H1 (cell line): ENCODE data around the gene ACACA. TPM values are rescaled to one million over a fixed set of nuclear protein-coding genes. Genes with fewer than 3 reads are reported as not detected.

Source experiments
- CTCF ChIA-PET: fragments of 300-600 bp; sonication (Branson Sonifier 250); formaldehyde crosslinking; loops from one replicate; lab custom pipeline; 2021; ENCODE audit not compliant: partially characterized antibody; lab: Charles Lee
- POLR2A ChIA-PET: fragments of 300-600 bp; sonication (Branson Sonifier 250); formaldehyde crosslinking; loops from one replicate; lab custom pipeline; 2021; ENCODE audit warnings: inconsistent platforms; ENCODE audit not compliant: partially characterized antibody; lab: Charles Lee
- DNase-seq, 2 experiments: peaks; one replicate each; pipeline versions ENCODE4 v3.0.0 to v3.0.0-alpha.2; 2010 to 2022; ENCODE audit warnings: low spot score in 2 of 2, low read depth in 1 of 2, mixed read lengths in 1 of 2
- FAIRE-seq: peaks from 2 replicates; lab custom pipeline; 2011; peaks lifted over from hg19 to GRCh38; lab: Jason Lieb, UNC
- H2AFZ ChIP-seq: 2 replicates; pipeline ENCODE4 v1.8.1; 2012; ENCODE audit warnings: low read length, inconsistent platforms
- H2AK5ac ChIP-seq: 2 replicates; pipeline ENCODE4 v1.6.1; 2013; ENCODE audit warnings: low read depth, low read length
- H2BK120ac ChIP-seq: replicated peaks from 2 replicates; pipeline ENCODE3; 2013; ENCODE audit warnings: low read depth, low read length, inconsistent platforms
- H2BK12ac ChIP-seq: 2 replicates; pipeline ENCODE4 v1.6.1; 2013; ENCODE audit warnings: low read depth, low read length
- H2BK15ac ChIP-seq: 2 replicates; pipeline ENCODE4 v1.6.1; 2013; ENCODE audit warnings: low read length
- H2BK20ac ChIP-seq: 2 replicates; pipeline ENCODE4 v1.6.1; 2013; ENCODE audit warnings: low read length
- H2BK5ac ChIP-seq: 2 replicates; pipeline ENCODE4 v1.6.1; 2013; ENCODE audit warnings: low read depth, low read length
- H3K14ac ChIP-seq: 2 replicates; pipeline ENCODE4 v1.6.1; 2013; ENCODE audit warnings: inconsistent platforms; ENCODE audit not compliant: insufficient read length
- H3K18ac ChIP-seq: 2 replicates; pipeline ENCODE4 v1.6.1; 2013; ENCODE audit warnings: low read length; ENCODE audit errors: extremely low read depth
- H3K23ac ChIP-seq: 2 replicates; pipeline ENCODE4 v1.6.1; 2013; ENCODE audit warnings: inconsistent platforms; ENCODE audit not compliant: insufficient read length
- H3K23me2 ChIP-seq: 2 replicates; pipeline ENCODE4 v1.6.1; 2013; ENCODE audit warnings: low read depth, low read length
- H3K27ac ChIP-seq: 2 replicates; pipeline ENCODE4 v1.6.1; 2011; ENCODE audit warnings: low read depth, low read length, inconsistent platforms
- H3K27me3 ChIP-seq, 4 experiments: replicated peaks in 1 of 4; 1 replicate in 1 of 4; 2 replicates in 3 of 4; pipeline versions ENCODE4 v1.6.1 to v1.8.1; 2011 to 2013; ENCODE audit warnings: low read length in 3 of 4, mild to moderate bottlenecking in 3 of 4, inconsistent platforms in 2 of 4, mixed read lengths in 2 of 4, moderate library complexity in 1 of 4; ENCODE audit not compliant: control insufficient read depth in 3 of 4, insufficient read depth in 3 of 4; ENCODE audit errors: extremely low read depth in 1 of 4
- H3K36me3 ChIP-seq, 4 experiments: 2 replicates each; pipeline versions ENCODE4 v1.6.1 to v1.8.1; 2011 to 2013; ENCODE audit warnings: mild to moderate bottlenecking in 4 of 4, low read length in 3 of 4, moderate library complexity in 2 of 4, control low read depth in 1 of 4, inconsistent platforms in 1 of 4; ENCODE audit not compliant: insufficient read depth in 4 of 4, control insufficient read depth in 2 of 4
- H3K4ac ChIP-seq: replicated peaks from 2 replicates; pipeline ENCODE3; 2013; ENCODE audit warnings: low read length, low read depth, mixed read lengths, inconsistent platforms; ENCODE audit not compliant: insufficient read length
- H3K4me1 ChIP-seq, 4 experiments: replicated peaks in 1 of 4; 1 replicate in 1 of 4; 2 replicates in 3 of 4; pipeline versions ENCODE4 v1.6.1 to v1.8.1; 2011 to 2013; ENCODE audit warnings: low read length in 3 of 4, inconsistent platforms in 2 of 4, mixed read lengths in 1 of 4; ENCODE audit not compliant: insufficient read depth in 4 of 4, control insufficient read depth in 3 of 4
- H3K4me2 ChIP-seq, 2 experiments: 2 replicates each; pipeline versions ENCODE4 v1.6.1 to v1.8.1; 2011 to 2013; ENCODE audit warnings: low read depth in 2 of 2, low read length in 2 of 2, control low read depth in 1 of 2, inconsistent platforms in 1 of 2, mild to moderate bottlenecking in 1 of 2; ENCODE audit not compliant: insufficient read depth in 1 of 2
- H3K4me3 ChIP-seq, 4 experiments: fragments of 200-600, 300-600 bp in 1 of 4; sonication (generic), shearing (Covaris generic), sonication (Bioruptor Twin) in 1 of 4; 2 replicates each; pipeline versions ENCODE4 v1.5.1 to v1.8.1; 2011 to 2016; ENCODE audit warnings: low read length in 4 of 4, low read depth in 3 of 4, control low read depth in 2 of 4, inconsistent platforms in 2 of 4, mild to moderate bottlenecking in 2 of 4, mixed read lengths in 1 of 4, moderate library complexity in 1 of 4; ENCODE audit not compliant: insufficient read depth in 2 of 4; ENCODE audit errors: extremely low read depth in 1 of 4
- H3K56ac ChIP-seq: replicated peaks from 2 replicates; pipeline ENCODE3; 2013; ENCODE audit warnings: low read depth, mild to moderate bottlenecking, mixed read lengths, low read length, inconsistent platforms; ENCODE audit not compliant: insufficient read length
- H3K79me1 ChIP-seq: 2 replicates; pipeline ENCODE4 v1.6.1; 2013; ENCODE audit warnings: low read depth, low read length, control low read depth
- H3K79me2 ChIP-seq, 2 experiments: 2 replicates each; pipeline versions ENCODE4 v1.6.1 to v1.8.1; 2012 to 2013; ENCODE audit warnings: low read length in 2 of 2, mild to moderate bottlenecking in 2 of 2, inconsistent platforms in 1 of 2; ENCODE audit not compliant: insufficient read depth in 2 of 2, control insufficient read depth in 1 of 2
- H3K9ac ChIP-seq, 4 experiments: replicated peaks in 1 of 4; 1 replicate in 1 of 4; 2 replicates in 3 of 4; pipeline versions ENCODE4 v1.6.1 to v1.8.1; 2011 to 2013; ENCODE audit warnings: low read depth in 3 of 4, low read length in 3 of 4, control low read depth in 2 of 4, mild to moderate bottlenecking in 2 of 4, moderate library complexity in 2 of 4, inconsistent platforms in 1 of 4; ENCODE audit errors: extremely low read depth in 1 of 4
- H3K9me3 ChIP-seq, 2 experiments: 2 replicates each; pipeline versions ENCODE4 v1.6.1 to v1.8.1; 2012 to 2013; ENCODE audit warnings: mild to moderate bottlenecking in 2 of 2, moderate library complexity in 2 of 2, control low read depth in 1 of 2, inconsistent platforms in 1 of 2, low read depth in 1 of 2, low read length in 1 of 2, mixed read lengths in 1 of 2; ENCODE audit not compliant: insufficient read depth in 2 of 2
- H4K20me1 ChIP-seq, 2 experiments: replicated peaks in 1 of 2; 2 replicates each; pipeline versions ENCODE3 to v1.8.1; 2011 to 2013; ENCODE audit warnings: inconsistent platforms in 2 of 2, low read length in 2 of 2, mild to moderate bottlenecking in 1 of 2; ENCODE audit not compliant: insufficient read depth in 2 of 2, control insufficient read depth in 1 of 2
- H4K5ac ChIP-seq: 2 replicates; pipeline ENCODE4 v1.6.1; 2013; ENCODE audit warnings: low read length, low read depth, mixed read lengths, inconsistent platforms; ENCODE audit not compliant: insufficient read length
- H4K8ac ChIP-seq: 2 replicates; pipeline ENCODE4 v1.8.0; 2013; ENCODE audit warnings: mild to moderate bottlenecking, moderate library complexity, low read length, inconsistent platforms; ENCODE audit not compliant: insufficient read depth; ENCODE audit errors: extremely low read depth
- H4K91ac ChIP-seq: replicated peaks from 2 replicates; pipeline ENCODE3; 2013; ENCODE audit warnings: low read length, mixed read lengths, inconsistent platforms; ENCODE audit not compliant: insufficient read length
- RBBP5 ChIP-seq: IDR thresholded peaks from 2 replicates; pipeline ENCODE4 v1.7.1; 2012; ENCODE audit warnings: low read depth, mild to moderate bottlenecking, inconsistent platforms, low read length, moderate library complexity, borderline replicate concordance
- SP4 ChIP-seq: IDR thresholded peaks from 2 replicates; pipeline ENCODE4 v1.6.1; 2012; ENCODE audit warnings: low read length, inconsistent platforms
- TAF7 ChIP-seq: optimal IDR thresholded peaks from 2 replicates; pipeline ENCODE3; 2011; ENCODE audit warnings: low read depth, mild to moderate bottlenecking, inconsistent platforms, low read length, moderate library complexity, borderline replicate concordance
- WGBS, 2 experiments: shearing (Covaris generic) in 1 of 2; methylation state at CpG; one replicate each; pipeline versions ENCODE4 v1.1.6 to v1.1.7; 2013 to 2015; ENCODE audit warnings: low lambda C conversion rate in 2 of 2, mixed read lengths in 2 of 2, inconsistent platforms in 1 of 2, low coverage in 1 of 2, missing lambda C conversion rate in 1 of 2; ENCODE audit not compliant: insufficient replicate concordance in 2 of 2, insufficient coverage in 1 of 2, insufficient read length in 1 of 2; ENCODE audit errors: extremely low coverage in 1 of 2, missing lambda C conversion rate in 1 of 2; 5-methylcytosine and 5-hydroxymethylcytosine counted together
- polyA plus RNA-seq, 7 experiments: library from polyadenylated mRNA; depleted of rRNA in 3 of 7; stranded (reverse) in 5 of 7; unstranded in 2 of 7; fragments of >200 nt in 5 of 7; fragments of 200-250 nt in 2 of 7; gene quantifications; 1 replicate in 5 of 7; 2 replicates in 1 of 7; 4 replicates in 1 of 7; pipeline versions ENCODE4 v1.2.1 to v1.2.3, GENCODE V29; 2011 to 2013; ENCODE audit warnings: missing spikeins in 2 of 7, mixed read lengths in 2 of 7
- total RNA-seq: library from RNA; stranded (reverse); fragmentation: NEBNext Ultra II Directional; extraction: Animal tissue kit (Norgen Biotek cat#: 25700); gene quantifications from 2 replicates; pipeline ENCODE4 v1.2.1, GENCODE V29; 2021

ACACA gene
- total and polyA plus RNA-seq, 2 of the 8 experiments (the other 6 are each of a cell fraction or from before 2014, with no cell fraction given) = 74.0 to 160 TPM

DNA sequence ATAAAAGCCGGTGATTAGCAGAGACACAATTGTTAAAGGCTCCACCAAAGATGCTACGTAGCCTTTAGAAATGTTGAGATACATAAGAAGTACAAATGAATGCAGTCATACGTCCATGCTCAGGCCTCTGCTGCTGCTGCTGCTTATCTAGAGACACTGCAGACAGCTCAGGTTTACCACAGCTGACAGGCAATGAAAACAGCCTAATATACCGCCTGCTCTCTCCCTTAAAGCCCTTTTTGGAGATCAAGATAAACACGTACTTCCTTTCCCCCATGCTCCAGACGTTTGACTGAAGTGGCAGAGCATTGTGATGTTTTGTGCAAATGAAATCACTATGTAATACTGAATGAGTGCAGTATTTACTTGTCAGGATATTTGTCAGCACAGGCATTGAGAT lies 272.6 kb downstream of the ACACA start:
- Histone ChIP-seq H3K79me2 (no peaks in the 10 kb centered on the region), H2BK120ac (no peak overlapping the region), H3K36me3 (peaks cover 5 to 11% (median 9%) of the 10 kb centered on the region in 4 experiments; a peak in 7 of 8 replicates), H2AFZ (no peak overlapping the region), H3K9me3 (no peaks in the 10 kb centered on the region), H3K4me2 (no peak overlapping the region), H2BK20ac (no peak overlapping the region), H2BK15ac (no peak overlapping the region), H2AK5ac (no peak overlapping the region), H3K4me1 (peaks cover 0 to 10% (median 9%) of the 10 kb centered on the region in 4 experiments; a peak in 4 of 7 replicates), H3K18ac (no peak overlapping the region), H3K27ac (no peak overlapping the region), H3K23ac (no peak overlapping the region), H3K27me3 (no peaks in the 10 kb centered on the region), H3K4ac (no peak overlapping the region)
- POLR2A ChIA-PET = interaction anchor here (1.0 kb wide), 1 partner anchor 9 kb away, joined by 3 read pairs; no protein-coding TSS in a partner anchor
- TF ChIP-seq SP4 (no peak), TAF7 (no peak), RBBP5 (no peak)
- TF ChIP-seq, all 59 proteins: peak for 0
- no peak for FAIRE-seq
- 84% methylated on average over 6 of the region's 6 CpGs; no CpG with 5 or more reads in 1 of the 2 experiments for WGBS, 2 experiments
- no peak overlapping the region for H4K91ac ChIP-seq
- no peaks in the 10 kb centered on the region for H3K23me2 ChIP-seq
- no peak overlapping the region for H3K9ac ChIP-seq
- H2BK12ac ChIP-seq = no peak overlapping the region
- H3K4me3 ChIP-seq = no peak overlapping the region
- no peak overlapping the region for H4K8ac ChIP-seq
- H4K5ac ChIP-seq = no peak overlapping the region
- H2BK5ac ChIP-seq = no peak overlapping the region
- DNase-seq = no peak
- CTCF ChIA-PET = interaction anchor here (2.3 kb wide), 1 partner anchor 15 kb away, joined by 9 read pairs; no protein-coding TSS in a partner anchor
- no peak overlapping the region for H3K56ac ChIP-seq
- H3K79me1 ChIP-seq = no peaks in the 10 kb centered on the region
- H3K14ac ChIP-seq = no peak overlapping the region
- H4K20me1 ChIP-seq = no peaks in the 10 kb centered on the region
